ENCODE measurements around the gene PIGK. TPM values are rescaled to one million over a fixed set of nuclear protein-coding genes. Genes with fewer than 3 reads are reported as not detected.

Gene PIGK
- 25.6 and 37.3 TPM in 2 replicates for total RNA-seq

DNA sequence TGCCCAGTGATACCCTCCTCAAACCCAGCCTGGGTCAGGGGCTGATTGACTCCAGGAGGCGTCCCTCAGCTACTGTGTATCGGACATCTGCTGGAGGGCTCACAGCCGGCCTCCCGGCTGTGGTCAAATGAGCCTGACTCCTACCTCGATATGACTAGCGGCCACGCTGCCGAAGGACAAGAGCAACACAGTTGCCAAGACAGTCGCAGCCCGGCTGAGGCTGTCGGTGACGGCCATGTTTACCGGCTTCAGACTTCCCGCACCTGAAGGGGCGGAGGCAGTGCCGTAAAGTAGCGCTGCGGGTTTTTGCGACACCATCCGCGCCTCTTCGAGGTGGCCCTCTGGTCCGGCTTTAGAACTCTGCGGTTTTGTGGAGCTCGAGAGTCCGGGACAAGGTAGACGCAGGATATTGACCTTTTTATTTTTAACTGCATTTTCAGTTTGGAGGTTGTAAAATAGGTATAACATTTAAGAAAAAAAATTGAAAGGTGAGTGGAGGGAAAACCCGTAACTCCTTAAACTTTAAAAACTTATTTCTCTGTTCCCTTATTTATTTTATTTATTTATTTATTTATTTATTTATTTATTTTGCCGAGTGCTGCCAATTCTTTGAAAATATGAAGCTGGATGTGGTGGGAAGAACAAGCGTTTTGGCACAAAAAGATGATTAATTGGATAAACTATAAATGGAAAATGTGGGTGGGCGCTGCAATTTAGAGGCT is at the start of gene PIGK:
Gene PIGK (minus strand): TSS at position 265 of the 722 bp plus-strand sequence. CDS start 28 bp downstream, at position 237.

Other genes with a start within 250 kb of the PIGK start
- gene AK5, start 62.6 kb upstream of the PIGK start, total RNA-seq, result not detected in 2 replicates